ENCODE results near the gene CEBPG.

GRCh38 chr19:33357556-33357955, 16.0 kb upstream of the CEBPG start:
- TF ChIP-seq CTCF (IDR thresholded peaks at IDR 0.05) (no peak), POLR2A (IDR thresholded peaks at IDR 0.05) (no peak)

All from transverse colon (tissue), 3 donors.